ENCODE measurements around the gene DPP10. TPM values are rescaled to one million over a fixed set of nuclear protein-coding genes. Genes with fewer than 3 reads are reported as not detected.

DPP10 gene
- total RNA-seq, 1 experiment from 2014 or later = not detected

DNA sequence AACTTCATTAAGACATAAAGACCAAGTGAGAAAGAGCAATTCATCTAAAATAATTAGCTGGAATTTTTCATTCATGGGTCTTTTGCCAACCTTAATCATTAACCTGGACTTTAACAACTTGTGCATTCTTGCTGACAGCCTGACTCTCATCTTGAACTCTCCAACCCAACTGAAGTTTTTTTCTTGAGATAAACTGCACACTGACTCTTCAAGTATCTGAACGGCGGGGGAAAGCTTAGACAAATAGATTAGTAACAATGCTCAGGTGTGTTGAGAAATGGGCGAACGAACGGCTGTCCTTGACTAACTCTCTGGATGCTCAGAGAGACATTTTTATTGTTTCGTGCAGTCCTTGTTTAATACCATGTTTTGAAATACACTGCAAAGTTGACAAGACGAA is 186.0 kb downstream of the DPP10 start:
- Mint-ChIP-seq H3K27ac (ENCODE audit: low read depth, unreplicated experiment) (no peak overlapping the region), H3K4me3 (ENCODE audit: unreplicated experiment) (no peak overlapping the region), H3K9me3 (ENCODE audit: unreplicated experiment) (peaks cover 8% of the 10 kb centered on the region), H3K4me1 (ENCODE audit: insufficient read depth, unreplicated experiment) (no peaks in the 10 kb centered on the region), H3K27me3 (ENCODE audit: insufficient read depth, unreplicated experiment) (peaks cover 25% of the 10 kb centered on the region), H3K36me3 (ENCODE audit: insufficient read depth, unreplicated experiment) (no peaks in the 10 kb centered on the region)
- BruUV-seq (replicated peaks) = no TSS peak
- DNase-seq (ENCODE audit: unreplicated experiment) = no peak
- ChIA-PET POLR2A (no interaction called here), CTCF (no interaction called here)
- intact Hi-C loops (cut with micrococcal nuclease) = no loop called here
- TF ChIP-seq, protein P1, sequence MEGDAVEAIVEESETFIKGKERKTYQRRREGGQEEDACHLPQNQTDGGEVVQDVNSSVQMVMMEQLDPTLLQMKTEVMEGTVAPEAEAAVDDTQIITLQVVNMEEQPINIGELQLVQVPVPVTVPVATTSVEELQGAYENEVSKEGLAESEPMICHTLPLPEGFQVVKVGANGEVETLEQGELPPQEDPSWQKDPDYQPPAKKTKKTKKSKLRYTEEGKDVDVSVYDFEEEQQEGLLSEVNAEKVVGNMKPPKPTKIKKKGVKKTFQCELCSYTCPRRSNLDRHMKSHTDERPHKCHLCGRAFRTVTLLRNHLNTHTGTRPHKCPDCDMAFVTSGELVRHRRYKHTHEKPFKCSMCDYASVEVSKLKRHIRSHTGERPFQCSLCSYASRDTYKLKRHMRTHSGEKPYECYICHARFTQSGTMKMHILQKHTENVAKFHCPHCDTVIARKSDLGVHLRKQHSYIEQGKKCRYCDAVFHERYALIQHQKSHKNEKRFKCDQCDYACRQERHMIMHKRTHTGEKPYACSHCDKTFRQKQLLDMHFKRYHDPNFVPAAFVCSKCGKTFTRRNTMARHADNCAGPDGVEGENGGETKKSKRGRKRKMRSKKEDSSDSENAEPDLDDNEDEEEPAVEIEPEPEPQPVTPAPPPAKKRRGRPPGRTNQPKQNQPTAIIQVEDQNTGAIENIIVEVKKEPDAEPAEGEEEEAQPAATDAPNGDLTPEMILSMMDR (IDR thresholded peaks at IDR 0.05; ENCODE audit: unreplicated experiment) = no peak

DNA sequence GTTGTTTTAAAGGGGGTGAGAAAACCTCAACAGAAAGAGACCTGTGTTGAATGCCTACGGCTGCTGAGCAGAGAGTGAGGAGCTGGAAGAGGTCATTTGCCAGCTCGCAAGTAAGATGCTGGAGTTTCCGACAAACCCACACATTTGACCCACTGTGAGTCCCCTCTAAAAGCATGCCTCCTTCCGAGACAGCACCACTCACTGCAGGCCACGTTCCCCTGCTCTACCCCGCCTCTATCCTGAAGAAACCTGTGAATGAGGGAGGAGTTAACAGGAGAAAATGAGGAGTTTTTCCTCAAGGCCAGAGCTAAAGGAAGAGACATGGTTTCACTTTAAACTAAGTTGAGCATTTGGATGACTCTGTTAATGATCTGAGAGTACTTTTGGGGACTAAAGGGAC is 188.7 kb downstream of the DPP10 start:
- Mint-ChIP-seq H3K4me3 (ENCODE audit: unreplicated experiment) (no peak overlapping the region), H3K27me3 (ENCODE audit: insufficient read depth, unreplicated experiment) (peaks cover 25% of the 10 kb centered on the region), H3K4me1 (ENCODE audit: insufficient read depth, unreplicated experiment) (no peaks in the 10 kb centered on the region), H3K9me3 (ENCODE audit: unreplicated experiment) (peaks cover 8% of the 10 kb centered on the region), H3K36me3 (ENCODE audit: insufficient read depth, unreplicated experiment) (no peaks in the 10 kb centered on the region), H3K27ac (ENCODE audit: low read depth, unreplicated experiment) (no peak overlapping the region)
- no TSS peak for BruUV-seq (replicated peaks)
- POLR2A ChIA-PET = interaction anchor here (0.8 to 1.0 kb wide), 2 partner anchors 10 to 73 kb away, joined by 3 read pairs; no protein-coding TSS in a partner anchor
- no peak for DNase-seq (ENCODE audit: unreplicated experiment)
- CTCF ChIA-PET = interaction anchor here (0.7 kb wide), 1 partner anchor 1945 kb away, joined by 4 read pairs; no protein-coding TSS in a partner anchor
- TF ChIP-seq, protein P1 (IDR thresholded peaks at IDR 0.05; ENCODE audit: unreplicated experiment) = no peak
- intact Hi-C loops (cut with micrococcal nuclease) = no loop called here

DNA sequence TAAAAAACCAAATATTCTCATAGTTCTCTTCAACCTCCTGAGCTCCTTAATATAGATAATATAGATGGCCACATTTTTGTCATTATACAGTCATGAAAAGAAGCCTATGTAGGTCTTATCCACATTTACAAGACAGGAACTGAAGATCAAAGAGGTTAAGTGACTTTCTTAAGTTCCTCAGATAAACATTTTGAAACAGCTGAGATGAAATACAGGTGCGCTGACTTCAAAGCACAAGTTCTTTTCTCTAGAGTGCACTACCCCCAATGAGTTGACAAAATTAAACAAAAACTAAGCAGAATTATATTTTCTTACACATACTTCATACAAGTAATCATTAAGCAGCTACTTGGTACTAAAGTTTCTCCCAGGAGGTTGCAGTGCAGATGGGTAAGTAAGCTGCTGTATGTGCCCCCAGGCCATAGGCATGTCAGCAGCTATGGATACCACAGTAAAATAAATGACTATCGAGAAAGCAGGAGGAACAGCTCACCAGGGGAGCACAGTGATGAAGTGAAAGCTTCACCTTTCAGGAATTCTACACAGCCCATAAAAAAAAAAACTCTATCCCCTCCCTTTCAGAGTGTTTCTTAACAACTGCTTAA is 199.8 kb downstream of the DPP10 start:
- no peaks in the 10 kb centered on the region for H3K36me3 Mint-ChIP-seq (ENCODE audit: insufficient read depth, unreplicated experiment)
- H3K27ac Mint-ChIP-seq (ENCODE audit: low read depth, unreplicated experiment) = no peak overlapping the region
- no TSS peak for BruUV-seq (replicated peaks)
- TF ChIP-seq, protein P1 (IDR thresholded peaks at IDR 0.05; ENCODE audit: unreplicated experiment) = no peak
- ChIA-PET POLR2A (interaction anchor here (0.5 kb wide), 1 partner anchor 173 kb away, joined by 3 read pairs; no protein-coding TSS in a partner anchor), CTCF (interaction anchor here (0.6 to 0.7 kb wide), 3 partner anchors 68 to 1587 kb away, joined by 3 to 6 read pairs (median 5); no protein-coding TSS in a partner anchor)
- no peaks in the 10 kb centered on the region for H3K9me3 Mint-ChIP-seq (ENCODE audit: unreplicated experiment)
- intact Hi-C loops (cut with micrococcal nuclease) = no loop called here
- no peak for DNase-seq (ENCODE audit: unreplicated experiment)
- H3K4me3 Mint-ChIP-seq (ENCODE audit: unreplicated experiment) = no peak overlapping the region
- no peaks in the 10 kb centered on the region for H3K4me1 Mint-ChIP-seq (ENCODE audit: insufficient read depth, unreplicated experiment)
- no peaks in the 10 kb centered on the region for H3K27me3 Mint-ChIP-seq (ENCODE audit: insufficient read depth, unreplicated experiment)

DNA sequence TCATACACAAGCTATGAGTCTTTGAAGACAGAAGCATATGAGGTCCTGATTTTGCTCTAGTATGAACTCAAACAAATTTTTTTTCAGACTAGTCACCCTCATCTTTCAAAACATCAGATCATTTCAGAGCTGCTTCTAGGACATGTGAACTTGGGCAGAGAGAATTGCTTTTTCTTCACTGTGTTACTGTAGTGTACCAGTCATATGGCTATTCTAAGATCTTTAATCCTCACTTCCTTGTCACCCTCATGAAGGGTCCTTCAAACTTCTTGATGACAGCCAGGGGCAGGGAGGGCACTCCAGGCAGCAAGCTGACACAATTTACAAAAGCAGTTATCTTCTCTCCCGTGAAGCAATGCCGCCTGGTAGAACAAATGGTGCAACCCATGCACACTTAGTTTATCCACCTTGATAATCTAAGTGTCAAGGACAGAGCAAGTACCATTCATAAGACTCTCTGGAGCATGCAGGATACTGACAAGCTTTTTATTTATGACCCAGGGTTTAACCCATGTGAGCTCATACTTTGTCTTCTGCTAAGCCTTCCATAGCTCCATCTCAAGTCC is 200.6 kb downstream of the DPP10 start:
- no peaks in the 10 kb centered on the region for H3K4me1 Mint-ChIP-seq (ENCODE audit: insufficient read depth, unreplicated experiment)
- H3K4me3 Mint-ChIP-seq (ENCODE audit: unreplicated experiment) = no peak overlapping the region
- ChIA-PET POLR2A (interaction anchor here (0.5 to 0.6 kb wide), 2 partner anchors 171 to 172 kb away, joined by 3 read pairs; no protein-coding TSS in a partner anchor), CTCF (interaction anchor here (0.7 kb wide), 2 partner anchors 67 to 1588 kb away, joined by 5 to 6 read pairs; no protein-coding TSS in a partner anchor)
- no peak for DNase-seq (ENCODE audit: unreplicated experiment)
- H3K36me3 Mint-ChIP-seq (ENCODE audit: insufficient read depth, unreplicated experiment) = no peaks in the 10 kb centered on the region
- intact Hi-C loops (cut with micrococcal nuclease) = no loop called here
- BruUV-seq (replicated peaks) = no TSS peak
- peaks cover 2% of the 10 kb centered on the region for H3K27me3 Mint-ChIP-seq (ENCODE audit: insufficient read depth, unreplicated experiment)
- TF ChIP-seq, protein P1 (IDR thresholded peaks at IDR 0.05; ENCODE audit: unreplicated experiment) = no peak
- H3K9me3 Mint-ChIP-seq (ENCODE audit: unreplicated experiment) = no peaks in the 10 kb centered on the region
- H3K27ac Mint-ChIP-seq (ENCODE audit: low read depth, unreplicated experiment) = no peak overlapping the region

Measured in MCF 10A (cell line).